NT2/D1 (cell line): ENCODE results near the gene MIP.
"Not testable (repeated sequence)": the region's sequence is repeated elsewhere in the genome, so short reads cannot be mapped to it uniquely, and the experiment has no call there.

Source experiments
- SUZ12 ChIP-seq: IDR thresholded peaks from 2 replicates; pipeline ENCODE4 v1.6.1; 2011; ENCODE audit not compliant: insufficient read length, insufficient read depth; ENCODE audit errors: extremely low read depth
- YY1 ChIP-seq: IDR thresholded peaks from 2 replicates; pipeline ENCODE4 v1.6.1; 2011; ENCODE audit not compliant: insufficient read length, insufficient read depth
- ZNF274 ChIP-seq: IDR thresholded peaks from 2 replicates; pipeline ENCODE4 v1.6.1; 2011; ENCODE audit warnings: mild to moderate bottlenecking, low read depth, low read length

- TF ChIP-seq ZNF274, YY1, SUZ12: not testable (repeated sequence)
These were observed 39.6 kb upstream of the MIP start for GRCh38 chr12:56494106-56494415.
